H1 (cell line): ENCODE results near the gene ZBTB38. TPM values are rescaled to one million over a fixed set of nuclear protein-coding genes. Genes with fewer than 3 reads are reported as not detected.

Source experiments
- CTCF ChIA-PET: fragments of 300-600 bp; sonication (Branson Sonifier 250); formaldehyde crosslinking; loops from one replicate; lab custom pipeline; 2021; ENCODE audit not compliant: partially characterized antibody; lab: Charles Lee
- POLR2A ChIA-PET: fragments of 300-600 bp; sonication (Branson Sonifier 250); formaldehyde crosslinking; loops from one replicate; lab custom pipeline; 2021; ENCODE audit warnings: inconsistent platforms; ENCODE audit not compliant: partially characterized antibody; lab: Charles Lee
- DNase-seq, 2 experiments: peaks; one replicate each; pipeline versions ENCODE4 v3.0.0 to v3.0.0-alpha.2; 2010 to 2022; ENCODE audit warnings: low spot score in 2 of 2, low read depth in 1 of 2, mixed read lengths in 1 of 2
- FAIRE-seq: peaks from 2 replicates; lab custom pipeline; 2011; peaks lifted over from hg19 to GRCh38; lab: Jason Lieb, UNC
- H2AFZ ChIP-seq: 2 replicates; pipeline ENCODE4 v1.8.1; 2012; ENCODE audit warnings: low read length, inconsistent platforms
- H2AK5ac ChIP-seq: 2 replicates; pipeline ENCODE4 v1.6.1; 2013; ENCODE audit warnings: low read depth, low read length
- H2BK120ac ChIP-seq: replicated peaks from 2 replicates; pipeline ENCODE3; 2013; ENCODE audit warnings: low read depth, low read length, inconsistent platforms
- H2BK12ac ChIP-seq: 2 replicates; pipeline ENCODE4 v1.6.1; 2013; ENCODE audit warnings: low read depth, low read length
- H2BK15ac ChIP-seq: 2 replicates; pipeline ENCODE4 v1.6.1; 2013; ENCODE audit warnings: low read length
- H2BK20ac ChIP-seq: 2 replicates; pipeline ENCODE4 v1.6.1; 2013; ENCODE audit warnings: low read length
- H2BK5ac ChIP-seq: 2 replicates; pipeline ENCODE4 v1.6.1; 2013; ENCODE audit warnings: low read depth, low read length
- H3K14ac ChIP-seq: 2 replicates; pipeline ENCODE4 v1.6.1; 2013; ENCODE audit warnings: inconsistent platforms; ENCODE audit not compliant: insufficient read length
- H3K18ac ChIP-seq: 2 replicates; pipeline ENCODE4 v1.6.1; 2013; ENCODE audit warnings: low read length; ENCODE audit errors: extremely low read depth
- H3K23ac ChIP-seq: 2 replicates; pipeline ENCODE4 v1.6.1; 2013; ENCODE audit warnings: inconsistent platforms; ENCODE audit not compliant: insufficient read length
- H3K23me2 ChIP-seq: 2 replicates; pipeline ENCODE4 v1.6.1; 2013; ENCODE audit warnings: low read depth, low read length
- H3K27ac ChIP-seq: 2 replicates; pipeline ENCODE4 v1.6.1; 2011; ENCODE audit warnings: low read depth, low read length, inconsistent platforms
- H3K27me3 ChIP-seq, 4 experiments: replicated peaks in 1 of 4; 1 replicate in 1 of 4; 2 replicates in 3 of 4; pipeline versions ENCODE4 v1.6.1 to v1.8.1; 2011 to 2013; ENCODE audit warnings: low read length in 3 of 4, mild to moderate bottlenecking in 3 of 4, inconsistent platforms in 2 of 4, mixed read lengths in 2 of 4, moderate library complexity in 1 of 4; ENCODE audit not compliant: control insufficient read depth in 3 of 4, insufficient read depth in 3 of 4; ENCODE audit errors: extremely low read depth in 1 of 4
- H3K36me3 ChIP-seq, 4 experiments: 2 replicates each; pipeline versions ENCODE4 v1.6.1 to v1.8.1; 2011 to 2013; ENCODE audit warnings: mild to moderate bottlenecking in 4 of 4, low read length in 3 of 4, moderate library complexity in 2 of 4, control low read depth in 1 of 4, inconsistent platforms in 1 of 4; ENCODE audit not compliant: insufficient read depth in 4 of 4, control insufficient read depth in 2 of 4
- H3K4ac ChIP-seq: replicated peaks from 2 replicates; pipeline ENCODE3; 2013; ENCODE audit warnings: low read length, low read depth, mixed read lengths, inconsistent platforms; ENCODE audit not compliant: insufficient read length
- H3K4me1 ChIP-seq, 4 experiments: replicated peaks in 1 of 4; 1 replicate in 1 of 4; 2 replicates in 3 of 4; pipeline versions ENCODE4 v1.6.1 to v1.8.1; 2011 to 2013; ENCODE audit warnings: low read length in 3 of 4, inconsistent platforms in 2 of 4, mixed read lengths in 1 of 4; ENCODE audit not compliant: insufficient read depth in 4 of 4, control insufficient read depth in 3 of 4
- H3K4me2 ChIP-seq, 2 experiments: 2 replicates each; pipeline versions ENCODE4 v1.6.1 to v1.8.1; 2011 to 2013; ENCODE audit warnings: low read depth in 2 of 2, low read length in 2 of 2, control low read depth in 1 of 2, inconsistent platforms in 1 of 2, mild to moderate bottlenecking in 1 of 2; ENCODE audit not compliant: insufficient read depth in 1 of 2
- H3K4me3 ChIP-seq, 4 experiments: fragments of 200-600, 300-600 bp in 1 of 4; sonication (generic), shearing (Covaris generic), sonication (Bioruptor Twin) in 1 of 4; 2 replicates each; pipeline versions ENCODE4 v1.5.1 to v1.8.1; 2011 to 2016; ENCODE audit warnings: low read length in 4 of 4, low read depth in 3 of 4, control low read depth in 2 of 4, inconsistent platforms in 2 of 4, mild to moderate bottlenecking in 2 of 4, mixed read lengths in 1 of 4, moderate library complexity in 1 of 4; ENCODE audit not compliant: insufficient read depth in 2 of 4; ENCODE audit errors: extremely low read depth in 1 of 4
- H3K56ac ChIP-seq: replicated peaks from 2 replicates; pipeline ENCODE3; 2013; ENCODE audit warnings: low read depth, mild to moderate bottlenecking, mixed read lengths, low read length, inconsistent platforms; ENCODE audit not compliant: insufficient read length
- H3K79me1 ChIP-seq: 2 replicates; pipeline ENCODE4 v1.6.1; 2013; ENCODE audit warnings: low read depth, low read length, control low read depth
- H3K79me2 ChIP-seq, 2 experiments: 2 replicates each; pipeline versions ENCODE4 v1.6.1 to v1.8.1; 2012 to 2013; ENCODE audit warnings: low read length in 2 of 2, mild to moderate bottlenecking in 2 of 2, inconsistent platforms in 1 of 2; ENCODE audit not compliant: insufficient read depth in 2 of 2, control insufficient read depth in 1 of 2
- H3K9ac ChIP-seq, 4 experiments: replicated peaks in 1 of 4; 1 replicate in 1 of 4; 2 replicates in 3 of 4; pipeline versions ENCODE4 v1.6.1 to v1.8.1; 2011 to 2013; ENCODE audit warnings: low read depth in 3 of 4, low read length in 3 of 4, control low read depth in 2 of 4, mild to moderate bottlenecking in 2 of 4, moderate library complexity in 2 of 4, inconsistent platforms in 1 of 4; ENCODE audit errors: extremely low read depth in 1 of 4
- H3K9me3 ChIP-seq, 2 experiments: 2 replicates each; pipeline versions ENCODE4 v1.6.1 to v1.8.1; 2012 to 2013; ENCODE audit warnings: mild to moderate bottlenecking in 2 of 2, moderate library complexity in 2 of 2, control low read depth in 1 of 2, inconsistent platforms in 1 of 2, low read depth in 1 of 2, low read length in 1 of 2, mixed read lengths in 1 of 2; ENCODE audit not compliant: insufficient read depth in 2 of 2
- H4K20me1 ChIP-seq, 2 experiments: replicated peaks in 1 of 2; 2 replicates each; pipeline versions ENCODE3 to v1.8.1; 2011 to 2013; ENCODE audit warnings: inconsistent platforms in 2 of 2, low read length in 2 of 2, mild to moderate bottlenecking in 1 of 2; ENCODE audit not compliant: insufficient read depth in 2 of 2, control insufficient read depth in 1 of 2
- H4K5ac ChIP-seq: 2 replicates; pipeline ENCODE4 v1.6.1; 2013; ENCODE audit warnings: low read length, low read depth, mixed read lengths, inconsistent platforms; ENCODE audit not compliant: insufficient read length
- H4K8ac ChIP-seq: 2 replicates; pipeline ENCODE4 v1.8.0; 2013; ENCODE audit warnings: mild to moderate bottlenecking, moderate library complexity, low read length, inconsistent platforms; ENCODE audit not compliant: insufficient read depth; ENCODE audit errors: extremely low read depth
- H4K91ac ChIP-seq: replicated peaks from 2 replicates; pipeline ENCODE3; 2013; ENCODE audit warnings: low read length, mixed read lengths, inconsistent platforms; ENCODE audit not compliant: insufficient read length
- SIX5 ChIP-seq: IDR thresholded peaks from 2 replicates; pipeline ENCODE4 v1.6.1; 2011; ENCODE audit warnings: mild to moderate bottlenecking, low read depth, low read length
- SP2 ChIP-seq: IDR thresholded peaks from 2 replicates; pipeline ENCODE4 v1.6.1; 2012; ENCODE audit warnings: mild to moderate bottlenecking, low read length, inconsistent platforms
- WGBS, 2 experiments: shearing (Covaris generic) in 1 of 2; methylation state at CpG; one replicate each; pipeline versions ENCODE4 v1.1.6 to v1.1.7; 2013 to 2015; ENCODE audit warnings: low lambda C conversion rate in 2 of 2, mixed read lengths in 2 of 2, inconsistent platforms in 1 of 2, low coverage in 1 of 2, missing lambda C conversion rate in 1 of 2; ENCODE audit not compliant: insufficient replicate concordance in 2 of 2, insufficient coverage in 1 of 2, insufficient read length in 1 of 2; ENCODE audit errors: extremely low coverage in 1 of 2, missing lambda C conversion rate in 1 of 2; 5-methylcytosine and 5-hydroxymethylcytosine counted together
- polyA plus RNA-seq, 7 experiments: library from polyadenylated mRNA; depleted of rRNA in 3 of 7; stranded (reverse) in 5 of 7; unstranded in 2 of 7; fragments of >200 nt in 5 of 7; fragments of 200-250 nt in 2 of 7; gene quantifications; 1 replicate in 5 of 7; 2 replicates in 1 of 7; 4 replicates in 1 of 7; pipeline versions ENCODE4 v1.2.1 to v1.2.3, GENCODE V29; 2011 to 2013; ENCODE audit warnings: missing spikeins in 2 of 7, mixed read lengths in 2 of 7
- total RNA-seq: library from RNA; stranded (reverse); fragmentation: NEBNext Ultra II Directional; extraction: Animal tissue kit (Norgen Biotek cat#: 25700); gene quantifications from 2 replicates; pipeline ENCODE4 v1.2.1, GENCODE V29; 2021

ZBTB38 gene
- total and polyA plus RNA-seq, 2 of the 8 experiments (the other 6 are each of a cell fraction or from before 2014, with no cell fraction given) = 4.4 to 10.5 TPM

GRCh38 chr3:141342386-141342785 lies 25.9 kb upstream of the ZBTB38 start:
- H3K56ac ChIP-seq = no peak overlapping the region
- no peaks in the 10 kb centered on the region for H3K79me1 ChIP-seq
- H3K36me3 ChIP-seq = no peaks in the 10 kb centered on the region
- H2BK120ac ChIP-seq = no peak overlapping the region
- no peak overlapping the region for H3K18ac ChIP-seq
- H3K4me3 ChIP-seq = no peak overlapping the region
- WGBS, 2 experiments = 73% methylated on average over 5 of the region's 5 CpGs; no CpG with 5 or more reads in 1 of the 2 experiments
- no peak overlapping the region for H3K4me2 ChIP-seq
- DNase-seq = no peak
- H4K5ac ChIP-seq = no peak overlapping the region
- H2BK12ac ChIP-seq = no peak overlapping the region
- H3K27ac ChIP-seq = no peak overlapping the region
- H2BK20ac ChIP-seq = no peak overlapping the region
- H3K4ac ChIP-seq = no peak overlapping the region
- H2AFZ ChIP-seq = no peak overlapping the region
- H3K14ac ChIP-seq = no peak overlapping the region
- POLR2A ChIA-PET = interaction anchor here (0.7 kb wide), 1 partner anchor 18 kb away, joined by 3 read pairs; no protein-coding TSS in a partner anchor
- H3K79me2 ChIP-seq = no peaks in the 10 kb centered on the region
- CTCF ChIA-PET = interaction anchor here (0.6 to 0.9 kb wide), 4 partner anchors 17 to 302 kb away, joined by 3 to 5 read pairs (median 3); no protein-coding TSS in a partner anchor
- H3K23ac ChIP-seq = no peak overlapping the region
- H3K9ac ChIP-seq = no peak overlapping the region
- H2BK15ac ChIP-seq = no peak overlapping the region
- H3K9me3 ChIP-seq = no peaks in the 10 kb centered on the region
- no peak overlapping the region for H4K91ac ChIP-seq
- H2AK5ac ChIP-seq = no peak overlapping the region
- TF ChIP-seq SIX5 = no peak
- TF ChIP-seq SP2 = no peak
- TF ChIP-seq, all 59 proteins: peak for 0
- Histone ChIP-seq H3K23me2 (no peaks in the 10 kb centered on the region), H4K20me1 (no peaks in the 10 kb centered on the region), H2BK5ac (no peak overlapping the region), H3K4me1 (no peaks in the 10 kb centered on the region), H4K8ac (no peak overlapping the region), H3K27me3 (no peaks in the 10 kb centered on the region)
- FAIRE-seq = no peak
